NCI-H2107 treated with DMSO at 0.1 percent for 48 hours (cell line): ENCODE results near the gene EMCN.

Source experiments
- DNase-seq: peaks from one replicate; lab custom pipeline; 2025; ENCODE audit not compliant: unreplicated experiment; lab: John Stamatoyannopoulos, UW

The EMCN gene

GRCh38 chr4:100493756-100494155 is 24.1 kb downstream of the EMCN start:
- no peak for DNase-seq

GRCh38 chr4:100492129-100492528 is 25.7 kb downstream of the EMCN start:
- no peak for DNase-seq

- DNase-seq: no peak
Observed at GRCh38 chr4:100489305-100489704, 28.5 kb downstream of the EMCN start.

- DNase-seq: no peak
Observed at GRCh38 chr4:100486496-100486895, 31.3 kb downstream of the EMCN start.

DNA sequence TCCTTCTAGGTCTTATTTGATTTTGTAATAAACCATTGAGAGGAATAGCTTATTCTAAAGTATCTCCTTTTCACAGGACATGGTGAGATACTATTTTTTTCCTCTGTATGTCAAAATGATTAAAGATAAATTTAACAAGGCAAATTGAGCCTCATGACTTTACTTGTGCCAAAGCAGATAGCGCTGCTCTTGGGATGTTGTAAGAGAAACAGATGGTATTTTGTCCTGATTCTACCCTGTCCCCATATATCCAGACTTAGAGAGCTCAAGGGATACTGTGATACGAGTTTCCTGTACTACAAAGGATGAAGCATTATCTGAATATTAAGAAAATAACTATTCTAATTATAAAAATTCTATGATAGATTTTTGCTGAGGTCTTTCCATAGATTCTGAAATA is 34.0 kb downstream of the EMCN start:
- no peak for DNase-seq

DNA sequence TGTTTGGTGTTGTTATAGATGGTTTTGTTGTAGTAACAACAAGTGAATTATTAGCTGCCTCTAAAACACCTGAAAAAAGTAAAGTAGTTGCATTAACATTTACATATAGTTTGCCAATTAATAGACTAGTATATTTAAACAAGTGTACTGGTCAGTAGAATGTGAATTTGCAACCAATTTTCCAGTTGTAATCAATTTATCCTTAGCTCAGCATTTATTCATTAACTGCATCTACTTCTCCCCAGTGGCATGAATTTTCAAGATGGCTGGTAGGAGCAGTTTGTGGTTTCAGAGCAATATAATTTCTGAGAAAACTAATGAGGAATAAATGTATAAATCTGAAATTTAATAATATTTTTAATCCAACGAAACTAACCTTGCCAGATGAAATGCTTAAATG is 37.9 kb downstream of the EMCN start:
- no peak for DNase-seq

DNA sequence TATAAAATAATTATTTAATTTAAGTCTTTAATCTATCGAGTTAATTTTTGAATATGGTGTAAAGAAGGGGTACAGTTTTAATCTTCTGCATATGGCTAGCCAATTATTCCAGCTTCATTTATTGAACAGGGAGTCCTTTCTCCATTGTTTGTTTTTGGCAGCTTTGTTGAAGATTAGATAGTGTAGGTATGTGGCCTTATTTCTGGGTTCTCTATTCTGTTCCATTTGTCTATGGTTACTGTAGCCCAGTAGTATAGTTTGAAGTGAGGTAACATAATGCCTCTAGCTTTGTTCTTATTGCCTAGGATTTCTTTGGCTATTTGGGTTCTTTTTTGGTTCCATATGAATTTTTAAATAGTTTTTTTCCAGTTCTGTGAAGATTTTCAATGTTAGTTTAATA is 48.3 kb downstream of the EMCN start:
- no peak for DNase-seq

- no peak for DNase-seq
Observed at GRCh38 chr4:100466501-100466900, 51.3 kb downstream of the EMCN start.

GRCh38 chr4:100461807-100462605 is 55.8 kb downstream of the EMCN start:
- DNase-seq: no peak

DNA sequence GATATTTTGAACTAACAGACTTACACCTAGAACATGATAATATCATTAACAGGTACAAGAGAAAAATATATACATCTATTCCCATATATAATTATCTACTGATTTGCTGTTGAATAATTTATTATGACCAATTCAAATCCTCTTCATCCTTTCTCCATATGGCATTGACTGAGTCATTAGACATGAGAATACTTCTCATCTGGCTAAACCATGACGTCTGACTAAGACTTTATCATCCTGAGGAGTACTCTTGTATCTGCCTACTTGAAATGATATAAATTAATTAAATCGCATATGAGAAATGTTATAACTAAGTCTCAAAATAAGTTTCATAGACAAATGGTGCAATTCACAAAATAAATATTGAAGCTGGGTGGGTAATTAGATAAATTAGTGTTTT is 67.4 kb downstream of the EMCN start:
- no peak for DNase-seq

- no peak for DNase-seq
Observed at GRCh38 chr4:100431416-100431815, 86.4 kb downstream of the EMCN start.

DNA sequence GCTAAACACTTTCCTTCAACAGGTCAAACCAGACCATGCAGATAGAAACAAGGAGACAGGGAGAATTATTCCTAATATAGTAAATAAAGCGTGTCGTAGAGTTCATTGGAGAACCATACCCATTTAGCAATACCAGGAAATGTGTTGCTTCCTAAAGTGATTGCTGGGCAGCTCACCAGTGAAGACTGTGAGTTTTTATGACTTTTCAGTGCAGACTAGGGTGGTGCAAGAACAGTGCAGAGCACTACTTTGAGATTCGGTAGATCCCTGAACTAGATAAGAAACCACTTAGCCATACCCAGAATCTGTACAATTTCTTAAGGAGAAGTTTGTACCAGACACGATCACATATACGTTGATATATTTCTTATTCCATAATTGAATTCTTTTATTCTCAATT is 87.4 kb downstream of the EMCN start:
- no peak for DNase-seq

- DNase-seq: no peak
Observed at GRCh38 chr4:100429616-100430015, 88.2 kb downstream of the EMCN start.

DNA sequence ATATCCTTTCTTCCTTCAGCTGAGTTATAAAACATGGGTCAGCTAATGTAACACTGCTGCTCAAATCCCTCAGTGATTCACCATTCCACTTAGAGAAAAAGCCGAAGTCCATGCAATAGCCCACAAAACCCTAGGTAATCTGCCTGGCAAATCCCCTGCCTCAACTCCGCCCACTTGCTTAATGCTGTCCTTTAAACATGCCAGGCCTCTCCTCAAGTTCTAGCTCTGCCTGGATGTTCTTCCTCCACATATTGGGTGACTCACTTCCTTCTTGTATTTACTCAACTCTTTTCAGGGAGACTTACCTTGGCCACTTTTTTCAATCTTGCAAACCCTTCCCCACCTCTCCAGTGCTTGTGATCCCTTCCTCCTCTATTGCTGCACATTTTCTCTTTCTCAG is 89.8 kb downstream of the EMCN start:
- no peak for DNase-seq

DNA sequence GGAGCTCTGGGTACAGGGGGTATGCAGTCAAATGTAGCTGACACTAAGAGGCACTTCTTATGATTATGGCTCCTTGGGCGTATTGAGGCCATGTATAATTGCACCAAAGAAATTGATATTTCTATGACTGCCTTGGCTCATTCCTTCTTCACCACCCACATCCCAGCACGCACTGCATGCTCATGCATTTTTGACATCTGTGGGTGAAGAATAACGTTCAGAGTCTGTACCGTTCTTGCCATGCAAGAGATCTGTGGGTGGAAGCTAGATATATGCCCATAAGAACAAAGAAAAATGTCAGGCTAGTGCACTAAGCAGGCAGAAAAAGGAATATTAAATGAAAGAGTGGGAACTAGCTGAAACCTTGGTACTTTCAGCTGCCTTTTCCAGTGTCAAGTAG is 93.4 kb downstream of the EMCN start:
- no peak for DNase-seq

GRCh38 chr4:100422894-100423293 is 94.9 kb downstream of the EMCN start:
- no peak for DNase-seq

DNA sequence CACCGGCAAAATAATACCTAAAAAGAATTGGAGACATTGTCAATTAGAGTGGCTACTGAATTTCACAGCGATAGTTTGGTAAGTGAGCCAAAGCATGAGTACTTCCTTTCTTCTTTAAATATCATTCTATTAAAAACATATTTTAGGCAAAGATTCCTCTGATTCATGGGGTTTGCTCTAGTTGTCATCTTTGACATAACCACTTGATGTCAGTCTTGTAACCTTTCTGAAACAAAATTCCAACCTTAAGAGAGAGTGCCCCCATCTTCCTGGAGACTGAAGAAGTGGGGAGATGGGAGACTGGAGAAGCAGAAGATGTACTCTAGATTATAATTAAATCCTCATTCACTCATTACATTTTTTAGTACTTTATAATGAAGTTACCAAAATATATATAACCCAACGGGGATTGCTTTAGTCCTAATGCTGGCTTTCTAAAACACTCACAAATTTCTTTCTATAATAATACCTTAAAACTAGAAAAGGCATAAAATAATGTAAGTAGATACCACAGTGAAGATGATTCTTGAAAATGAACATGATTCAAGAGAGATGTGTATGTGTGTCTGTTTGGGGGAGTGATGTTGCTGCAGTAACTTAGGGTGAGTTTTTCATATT is 96.4 kb downstream of the EMCN start:
- DNase-seq: peak; percentile 1

DNA sequence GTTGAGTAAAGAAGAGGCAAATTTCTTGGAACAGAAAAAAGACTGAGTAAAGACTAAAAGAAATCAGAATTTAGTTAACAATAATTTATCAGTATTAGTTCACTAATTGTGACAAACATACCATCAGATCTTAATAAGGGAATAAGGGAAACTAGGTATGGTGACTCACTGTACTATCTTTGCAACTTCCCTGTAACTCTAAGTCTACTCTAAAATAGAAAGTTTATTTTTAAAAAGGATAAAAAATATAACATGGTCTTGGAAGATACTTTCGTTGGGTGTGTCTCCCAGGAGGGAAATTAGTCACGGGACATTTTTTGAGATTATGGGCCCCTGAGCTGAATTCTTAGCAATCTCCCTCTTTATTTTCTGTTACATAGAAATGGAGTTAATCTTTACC is 97.3 kb downstream of the EMCN start:
- no peak for DNase-seq

DNA sequence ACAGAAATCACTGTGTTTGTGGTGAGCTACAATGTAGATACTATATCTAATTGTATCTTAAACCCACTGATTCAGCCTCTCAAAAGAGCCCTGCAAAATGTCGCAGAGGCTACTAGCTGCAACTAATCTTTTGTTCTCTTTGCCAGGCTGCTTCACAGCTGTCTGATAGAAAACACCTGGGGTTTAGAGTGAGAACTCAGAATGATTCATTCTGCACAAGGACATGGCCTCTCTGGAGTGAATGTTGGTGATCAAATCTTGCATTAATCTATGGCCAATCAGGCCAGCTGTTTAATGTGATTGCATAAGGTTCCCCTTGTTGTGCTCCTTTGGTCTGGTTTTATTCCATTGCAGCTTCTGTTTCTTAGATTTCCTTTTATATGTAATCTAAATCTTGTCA is 100.3 kb downstream of the EMCN start:
- no peak for DNase-seq

- no peak for DNase-seq
Observed at GRCh38 chr4:100414016-100414790, 103.6 kb downstream of the EMCN start.

DNA sequence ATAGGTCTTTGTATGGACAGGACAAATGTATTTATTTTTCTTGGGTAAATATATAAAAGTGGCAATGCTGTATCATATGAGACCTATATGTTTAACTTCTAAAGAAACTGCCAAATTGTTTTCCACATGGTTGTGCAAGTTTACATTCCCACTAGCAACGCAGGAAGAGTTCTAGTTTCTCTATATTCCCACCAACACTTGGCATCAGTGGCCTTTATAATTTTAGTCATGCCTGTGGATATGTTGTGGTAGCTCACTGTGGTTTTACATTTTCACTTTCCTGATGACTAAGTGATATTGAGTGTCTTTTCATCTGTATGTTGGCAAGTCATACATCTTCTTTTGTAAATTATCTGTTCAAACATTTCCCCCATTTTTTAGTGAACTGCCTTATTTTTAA is 126.0 kb downstream of the EMCN start:
- no peak for DNase-seq

DNA sequence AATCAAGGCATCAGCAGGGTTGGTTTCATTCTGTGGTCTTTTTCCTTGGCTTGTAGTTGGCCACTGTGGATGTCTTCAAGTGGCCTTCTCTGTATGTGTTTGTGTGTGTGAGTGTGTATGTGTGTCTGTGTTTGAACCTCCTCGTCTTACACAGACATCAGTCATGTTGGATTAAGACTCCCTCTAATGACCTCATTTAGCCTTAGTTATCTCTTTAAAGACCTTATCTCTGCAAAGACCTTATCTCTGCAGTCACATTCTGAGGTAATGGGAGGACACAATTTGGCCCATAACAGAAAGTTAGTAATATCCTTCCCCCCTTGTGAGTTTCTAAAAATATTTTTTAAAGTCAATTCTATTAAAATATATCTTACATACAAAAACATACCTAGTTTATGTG is 126.7 kb downstream of the EMCN start:
- no peak for DNase-seq
